ENCODE data around the gene PAFAH2. TPM values are rescaled to one million over a fixed set of nuclear protein-coding genes. Genes with fewer than 3 reads are reported as not detected.

PAFAH2 gene
- total and polyA plus RNA-seq, 2 of the 13 experiments (the other 11 are each of a cell fraction or from before 2014, with no cell fraction given): 6.9 to 9.4 TPM

DNA sequence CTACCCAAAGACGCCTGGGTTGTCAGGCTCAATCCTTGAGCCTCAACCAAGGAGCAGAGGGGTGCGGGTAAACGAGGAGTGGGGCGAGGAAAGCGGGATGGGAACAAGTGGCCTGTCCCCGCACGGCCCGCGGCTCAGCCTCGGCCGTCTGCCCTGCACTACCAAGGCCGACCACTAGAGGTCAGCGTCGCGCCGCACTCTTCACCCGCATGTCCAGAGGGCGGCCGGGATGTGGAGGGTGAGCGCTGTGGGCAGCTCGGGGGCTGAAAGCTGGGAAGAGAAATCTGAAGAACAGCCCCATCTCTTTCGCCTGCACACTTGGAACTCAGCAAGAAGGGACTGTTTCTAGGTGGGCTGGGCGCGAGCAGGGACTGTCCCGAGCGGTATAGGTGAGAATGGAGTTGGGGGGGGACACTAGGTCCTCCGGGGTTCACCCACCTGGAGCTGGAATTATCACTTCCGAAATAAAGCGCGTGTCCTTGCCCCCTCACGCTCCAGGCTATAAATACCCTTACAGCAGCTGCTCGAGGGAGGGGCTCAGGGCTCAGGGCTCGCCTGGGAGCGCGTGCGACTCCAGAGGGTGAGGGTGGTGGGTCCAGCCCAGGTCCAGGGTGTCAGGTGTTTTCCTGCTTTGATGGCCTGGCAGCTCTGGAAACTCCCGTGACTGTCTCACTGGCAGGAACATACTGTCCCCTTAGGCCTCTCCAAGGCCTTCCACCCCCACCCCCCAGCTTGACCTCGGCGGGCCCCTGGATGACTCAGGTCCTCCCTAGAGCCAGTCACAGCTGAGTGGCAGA lies 38.3 kb upstream of the PAFAH2 start (continued):
- 0 out of 2 replicates have a peak, but pooled peaks have one; percentile 23 for TF ChIP-seq SALL2 (CRISPR knock-in tag; IDR thresholded peaks at IDR 0.05)
- TF ChIP-seq, protein P1, sequence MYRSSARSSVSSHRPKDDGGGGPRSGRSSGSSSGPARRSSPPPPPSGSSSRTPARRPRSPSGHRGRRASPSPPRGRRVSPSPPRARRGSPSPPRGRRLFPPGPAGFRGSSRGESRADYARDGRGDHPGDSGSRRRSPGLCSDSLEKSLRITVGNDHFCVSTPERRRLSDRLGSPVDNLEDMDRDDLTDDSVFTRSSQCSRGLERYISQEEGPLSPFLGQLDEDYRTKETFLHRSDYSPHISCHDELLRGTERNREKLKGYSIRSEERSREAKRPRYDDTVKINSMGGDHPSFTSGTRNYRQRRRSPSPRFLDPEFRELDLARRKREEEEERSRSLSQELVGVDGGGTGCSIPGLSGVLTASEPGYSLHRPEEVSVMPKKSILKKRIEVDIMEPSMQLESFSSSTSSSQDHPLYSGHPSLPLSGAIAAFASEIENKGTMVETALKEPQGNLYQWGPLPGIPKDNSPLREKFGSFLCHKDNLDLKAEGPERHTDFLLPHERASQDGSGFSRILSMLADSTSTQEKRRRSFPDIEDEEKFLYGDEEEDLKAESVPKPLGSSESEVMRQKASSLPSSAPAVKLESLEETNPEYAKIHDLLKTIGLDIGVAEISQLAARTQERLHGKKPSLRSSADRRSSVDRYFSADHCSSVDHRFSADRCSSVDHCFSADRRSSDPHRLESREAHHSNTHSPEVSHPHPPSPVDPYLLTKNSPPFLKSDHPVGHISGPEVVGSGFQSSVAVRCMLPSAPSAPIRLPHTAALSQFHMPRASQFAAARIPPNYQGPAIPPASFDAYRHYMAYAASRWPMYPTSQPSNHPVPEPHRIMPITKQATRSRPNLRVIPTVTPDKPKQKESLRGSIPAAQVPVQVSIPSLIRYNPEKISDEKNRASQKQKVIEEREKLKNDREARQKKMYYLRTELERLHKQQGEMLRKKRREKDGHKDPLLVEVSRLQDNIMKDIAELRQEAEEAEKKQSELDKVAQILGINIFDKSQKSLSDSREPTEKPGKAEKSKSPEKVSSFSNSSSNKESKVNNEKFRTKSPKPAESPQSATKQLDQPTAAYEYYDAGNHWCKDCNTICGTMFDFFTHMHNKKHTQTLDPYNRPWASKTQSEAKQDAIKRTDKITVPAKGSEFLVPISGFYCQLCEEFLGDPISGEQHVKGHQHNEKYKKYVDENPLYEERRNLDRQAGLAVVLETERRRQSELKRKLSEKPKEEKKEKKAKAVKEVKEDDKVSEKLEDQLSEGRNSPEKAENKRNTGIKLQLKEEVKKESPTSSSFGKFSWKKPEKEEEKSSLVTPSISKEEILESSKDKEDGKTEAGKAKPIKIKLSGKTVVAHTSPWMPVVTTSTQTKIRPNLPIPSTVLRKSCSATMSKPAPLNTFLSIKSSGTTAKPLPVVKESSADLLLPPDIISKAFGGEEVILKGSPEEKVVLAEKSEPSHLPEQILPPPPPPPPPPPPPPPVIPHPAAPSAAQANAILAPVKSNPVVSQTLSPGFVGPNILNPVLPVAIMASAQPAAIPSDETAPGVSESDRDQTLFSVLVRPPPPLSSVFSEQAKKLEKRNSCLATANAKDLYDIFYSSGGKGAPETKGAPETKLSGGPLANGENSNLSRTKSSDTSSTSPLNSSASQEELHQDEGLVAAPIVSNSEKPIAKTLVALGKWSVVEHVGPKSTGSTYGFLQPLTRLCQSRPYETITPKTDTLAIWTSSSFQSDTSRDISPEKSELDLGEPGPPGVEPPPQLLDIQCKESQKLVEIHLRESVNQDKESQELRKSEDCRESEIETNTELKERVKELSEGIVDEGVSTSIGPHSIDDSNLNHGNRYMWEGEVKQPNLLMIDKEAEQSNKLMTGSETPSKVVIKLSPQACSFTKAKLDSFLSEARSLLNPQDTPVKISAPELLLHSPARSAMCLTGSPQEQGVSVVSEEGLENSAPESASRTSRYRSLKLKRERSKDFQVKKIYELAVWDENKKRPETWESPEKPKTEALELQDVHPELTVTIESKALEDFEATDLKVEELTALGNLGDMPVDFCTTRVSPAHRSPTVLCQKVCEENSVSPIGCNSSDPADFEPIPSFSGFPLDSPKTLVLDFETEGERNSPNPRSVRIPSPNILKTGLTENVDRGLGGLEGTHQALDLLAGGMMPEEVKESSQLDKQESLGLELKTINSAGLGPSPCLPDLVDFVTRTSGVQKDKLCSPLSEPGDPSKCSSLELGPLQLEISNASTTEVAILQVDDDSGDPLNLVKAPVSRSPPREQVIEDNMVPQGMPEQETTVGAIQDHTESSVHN (CRISPR knock-in tag; IDR thresholded peaks at IDR 0.05): no peak
- TF ChIP-seq HNRNPK (IDR thresholded peaks at IDR 0.05; ENCODE audit: low read depth, low read length, poor library complexity, severe bottlenecking): peak; percentile 74
- 0 out of 2 replicates have a peak, but pooled peaks have one; percentile 23 for TF ChIP-seq TAF1 (CRISPR knock-in tag; IDR thresholded peaks at IDR 0.05)
- 0 out of 2 replicates have a peak, but pooled peaks have one; percentile 31 for TF ChIP-seq ZNF263 (CRISPR knock-in tag; IDR thresholded peaks at IDR 0.05)
- TF ChIP-seq ZNF484 (CRISPR knock-in tag; IDR thresholded peaks at IDR 0.05; ENCODE audit: borderline replicate concordance, low read depth): no peak
- TF ChIP-seq MAZ (IDR thresholded peaks at IDR 0.05; ENCODE audit: borderline replicate concordance, low read depth, low read length): no peak
- TF ChIP-seq MAZ (CRISPR knock-in tag; IDR thresholded peaks at IDR 0.05; ENCODE audit: low read depth): peak; percentile 82
- TF ChIP-seq ZNF558 (CRISPR knock-in tag; IDR thresholded peaks at IDR 0.05; ENCODE audit: borderline replicate concordance): peak; percentile 37; the same call in 1 of the 2 replicates
- TF ChIP-seq HOXA5 (CRISPR knock-in tag; IDR thresholded peaks at IDR 0.05): peak; percentile 25; the same call in 1 of the 2 replicates
- TF ChIP-seq, protein P2, sequence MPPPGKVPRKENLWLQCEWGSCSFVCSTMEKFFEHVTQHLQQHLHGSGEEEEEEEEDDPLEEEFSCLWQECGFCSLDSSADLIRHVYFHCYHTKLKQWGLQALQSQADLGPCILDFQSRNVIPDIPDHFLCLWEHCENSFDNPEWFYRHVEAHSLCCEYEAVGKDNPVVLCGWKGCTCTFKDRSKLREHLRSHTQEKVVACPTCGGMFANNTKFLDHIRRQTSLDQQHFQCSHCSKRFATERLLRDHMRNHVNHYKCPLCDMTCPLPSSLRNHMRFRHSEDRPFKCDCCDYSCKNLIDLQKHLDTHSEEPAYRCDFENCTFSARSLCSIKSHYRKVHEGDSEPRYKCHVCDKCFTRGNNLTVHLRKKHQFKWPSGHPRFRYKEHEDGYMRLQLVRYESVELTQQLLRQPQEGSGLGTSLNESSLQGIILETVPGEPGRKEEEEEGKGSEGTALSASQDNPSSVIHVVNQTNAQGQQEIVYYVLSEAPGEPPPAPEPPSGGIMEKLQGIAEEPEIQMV (CRISPR knock-in tag; IDR thresholded peaks at IDR 0.05; ENCODE audit: low read depth): peak; percentile 48; the same call in 1 of the 2 replicates
- TF ChIP-seq, protein P3, sequence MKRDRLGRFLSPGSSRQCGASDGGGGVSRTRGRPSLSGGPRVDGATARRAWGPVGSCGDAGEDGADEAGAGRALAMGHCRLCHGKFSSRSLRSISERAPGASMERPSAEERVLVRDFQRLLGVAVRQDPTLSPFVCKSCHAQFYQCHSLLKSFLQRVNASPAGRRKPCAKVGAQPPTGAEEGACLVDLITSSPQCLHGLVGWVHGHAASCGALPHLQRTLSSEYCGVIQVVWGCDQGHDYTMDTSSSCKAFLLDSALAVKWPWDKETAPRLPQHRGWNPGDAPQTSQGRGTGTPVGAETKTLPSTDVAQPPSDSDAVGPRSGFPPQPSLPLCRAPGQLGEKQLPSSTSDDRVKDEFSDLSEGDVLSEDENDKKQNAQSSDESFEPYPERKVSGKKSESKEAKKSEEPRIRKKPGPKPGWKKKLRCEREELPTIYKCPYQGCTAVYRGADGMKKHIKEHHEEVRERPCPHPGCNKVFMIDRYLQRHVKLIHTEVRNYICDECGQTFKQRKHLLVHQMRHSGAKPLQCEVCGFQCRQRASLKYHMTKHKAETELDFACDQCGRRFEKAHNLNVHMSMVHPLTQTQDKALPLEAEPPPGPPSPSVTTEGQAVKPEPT (CRISPR knock-in tag; IDR thresholded peaks at IDR 0.05; ENCODE audit: low read depth): no peak
- TF ChIP-seq, protein P4, sequence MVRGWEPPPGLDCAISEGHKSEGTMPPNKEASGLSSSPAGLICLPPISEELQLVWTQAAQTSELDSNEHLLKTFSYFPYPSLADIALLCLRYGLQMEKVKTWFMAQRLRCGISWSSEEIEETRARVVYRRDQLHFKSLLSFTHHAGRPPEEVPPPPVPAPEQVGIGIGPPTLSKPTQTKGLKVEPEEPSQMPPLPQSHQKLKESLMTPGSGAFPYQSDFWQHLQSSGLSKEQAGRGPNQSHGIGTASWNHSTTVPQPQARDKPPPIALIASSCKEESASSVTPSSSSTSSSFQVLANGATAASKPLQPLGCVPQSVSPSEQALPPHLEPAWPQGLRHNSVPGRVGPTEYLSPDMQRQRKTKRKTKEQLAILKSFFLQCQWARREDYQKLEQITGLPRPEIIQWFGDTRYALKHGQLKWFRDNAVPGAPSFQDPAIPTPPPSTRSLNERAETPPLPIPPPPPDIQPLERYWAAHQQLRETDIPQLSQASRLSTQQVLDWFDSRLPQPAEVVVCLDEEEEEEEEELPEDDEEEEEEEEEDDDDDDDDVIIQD (CRISPR knock-in tag; IDR thresholded peaks at IDR 0.05; ENCODE audit: low read depth): no peak
- 0 out of 2 replicates have a peak, but pooled peaks have one; percentile 11 for TF ChIP-seq ZNF782 (CRISPR knock-in tag; IDR thresholded peaks at IDR 0.05; ENCODE audit: borderline replicate concordance)
